Hepatic stellate cell (primary cell): ENCODE data around the gene TMEM170B.
A peak's percentile ranks its signal among the peaks of the same experiment; 100 is the strongest.

Experiments
- DNase-seq: peaks from one replicate; pipeline ENCODE4 v3.0.0; 2011; ENCODE audit warnings: low spot score

The TMEM170B gene, protein sequence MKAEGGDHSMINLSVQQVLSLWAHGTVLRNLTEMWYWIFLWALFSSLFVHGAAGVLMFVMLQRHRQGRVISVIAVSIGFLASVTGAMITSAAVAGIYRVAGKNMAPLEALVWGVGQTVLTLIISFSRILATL

GRCh38 chr6:11537229-11538051 lies at the start of gene TMEM170B:
TSS of gene TMEM170B (plus strand) at chr6:11537749. CDS start at chr6:11538278, 529 bp downstream.
- DNase-seq, result peak; percentile 89

GRCh38 chr6:11490996-11491395 lies 46.6 kb upstream of the TMEM170B start:
- no peak for DNase-seq

DNA sequence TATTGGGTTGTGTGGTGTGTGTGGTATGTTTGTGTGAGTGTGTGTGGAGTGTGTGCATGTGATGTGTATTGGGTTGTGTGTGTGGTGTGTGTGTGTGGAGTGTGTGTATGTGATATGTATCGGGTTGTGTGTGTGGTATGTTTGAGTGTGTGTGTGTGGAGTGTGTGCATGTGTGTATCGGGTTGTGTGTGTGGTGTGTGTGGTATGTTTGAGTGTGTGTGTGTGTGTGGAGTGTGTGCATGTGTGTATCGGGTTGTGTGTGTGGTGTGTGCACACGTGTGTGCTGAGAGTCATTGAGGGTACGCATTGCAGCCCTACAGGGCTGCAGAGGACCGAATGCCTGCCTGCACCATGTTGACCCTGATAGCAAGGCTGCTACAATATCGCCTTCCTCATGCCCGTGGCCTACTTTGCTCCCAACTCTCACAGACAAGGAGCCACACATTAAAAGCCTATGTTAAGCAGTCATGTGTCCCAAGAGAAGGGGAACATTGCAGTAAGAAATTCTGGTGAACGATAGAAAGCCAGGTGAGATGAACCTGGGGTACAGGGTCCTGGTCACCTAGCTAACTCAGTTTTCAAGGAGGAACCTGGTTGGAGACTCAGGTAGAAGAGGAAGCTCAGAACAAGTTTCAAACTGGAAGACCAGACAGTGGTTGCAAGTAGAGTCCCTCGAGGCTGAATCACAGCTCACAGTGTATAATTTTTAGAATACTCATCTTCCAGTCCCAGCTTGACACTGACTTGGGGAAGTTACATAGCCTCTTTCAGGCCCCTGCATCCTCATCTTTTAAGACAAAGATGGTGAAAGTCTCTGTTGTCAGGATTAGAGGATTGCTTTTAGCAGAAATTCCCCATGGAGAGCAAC lies 45.7 kb upstream of the TMEM170B start:
- no peak for DNase-seq

DNA sequence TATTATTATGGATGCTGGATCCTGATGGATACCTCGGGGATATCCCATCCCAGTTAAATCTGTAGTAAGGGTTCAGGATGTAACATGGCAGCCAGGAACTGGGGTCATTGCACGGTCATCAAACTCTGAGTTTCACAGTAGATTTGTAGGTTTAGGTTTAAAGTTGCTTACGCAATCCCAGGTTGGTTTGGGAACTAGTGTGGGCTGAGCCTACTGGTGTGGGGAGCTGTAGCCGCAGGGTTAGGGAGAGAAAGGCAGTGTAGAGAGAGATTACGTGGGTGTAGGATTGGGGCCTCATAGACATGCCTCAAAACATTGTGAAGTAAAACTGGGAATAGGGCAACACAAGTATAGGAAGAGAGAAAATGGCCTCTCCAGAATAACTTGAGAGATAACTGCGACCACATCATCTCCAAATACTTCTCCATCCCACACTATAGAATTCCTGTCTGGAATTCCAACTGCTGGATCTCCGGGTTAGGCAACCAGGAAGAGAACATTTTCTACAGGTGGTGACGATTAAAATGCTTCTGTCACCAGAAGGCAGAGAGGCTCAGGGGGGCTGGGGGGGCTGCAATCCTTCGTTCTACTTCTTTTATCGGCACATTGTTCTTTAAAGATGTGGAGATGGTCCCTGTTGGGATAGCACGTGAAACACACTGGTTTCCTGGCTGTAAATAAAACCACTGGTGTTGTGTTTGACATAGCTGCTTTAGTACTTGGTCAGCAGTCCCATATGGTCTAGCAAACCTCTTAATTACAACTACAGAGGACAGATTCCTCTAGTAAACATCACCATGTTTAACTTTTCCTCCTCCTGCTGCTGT lies 44.9 kb upstream of the TMEM170B start:
- no peak for DNase-seq

- DNase-seq, result no peak
Measured at GRCh38 chr6:11493974-11494373, 43.6 kb upstream of the TMEM170B start.

DNA sequence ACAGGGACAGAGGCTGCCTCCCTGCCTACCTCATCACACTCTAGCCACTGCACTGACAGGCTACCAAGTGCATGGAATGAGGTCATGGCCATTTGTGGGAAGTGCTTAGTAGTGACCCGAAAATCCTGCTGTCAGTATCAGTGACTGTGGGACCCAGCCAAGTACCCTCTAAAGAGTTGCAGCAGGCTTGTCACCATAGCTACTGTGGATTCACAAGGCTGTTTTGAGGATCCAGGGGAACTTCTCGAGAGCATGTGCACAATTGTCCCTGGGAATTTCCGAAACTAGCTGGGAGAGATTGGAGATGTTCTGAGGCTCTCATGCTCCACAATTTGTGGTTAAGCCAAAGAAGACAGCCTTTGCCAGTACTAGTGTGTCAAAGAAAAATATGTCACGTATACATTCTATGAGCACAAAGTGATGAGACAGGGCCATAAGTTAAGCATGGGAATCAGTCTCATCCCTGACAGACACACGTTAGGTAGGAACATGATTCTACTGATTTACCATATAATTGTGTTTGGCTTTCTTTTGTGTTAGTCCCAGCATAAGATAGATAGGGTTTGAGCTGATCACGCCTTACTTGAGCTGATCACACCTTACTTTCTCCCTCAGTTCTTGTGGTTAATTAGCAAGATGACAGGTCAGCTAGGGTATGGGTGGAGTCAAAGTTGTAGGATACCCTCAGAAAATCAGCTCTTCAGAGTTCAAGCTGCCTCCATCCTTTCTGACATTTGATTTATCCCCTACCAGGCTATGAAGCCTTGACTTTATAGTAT lies 42.6 kb upstream of the TMEM170B start:
- no peak for DNase-seq

DNA sequence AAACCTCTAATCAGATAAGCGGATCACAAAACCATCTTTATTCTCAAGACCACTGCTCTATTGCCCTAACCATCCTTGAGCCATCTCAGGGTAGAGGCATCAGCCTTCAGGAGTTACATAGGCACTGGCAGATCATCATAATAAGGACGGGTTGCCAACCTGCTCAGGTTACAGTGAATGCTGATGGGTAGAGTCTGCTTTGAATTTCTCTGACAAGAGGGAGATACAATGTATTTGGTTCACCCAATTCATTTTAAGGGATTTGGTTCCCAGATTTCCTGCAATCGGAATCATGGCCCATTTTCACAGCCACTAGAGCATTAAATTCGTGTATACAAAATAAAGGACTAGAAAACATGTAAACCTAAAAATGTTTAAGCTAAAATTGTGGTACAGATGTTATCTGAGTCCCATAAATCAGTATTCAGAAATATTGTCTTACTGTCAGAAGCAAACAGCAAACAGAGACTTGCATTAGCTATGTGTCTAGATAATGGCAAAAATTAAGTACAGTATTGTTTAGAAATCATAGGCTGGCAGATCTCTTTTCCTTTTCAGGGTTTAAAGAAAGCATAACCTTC lies 41.9 kb upstream of the TMEM170B start:
- no peak for DNase-seq

GRCh38 chr6:11496152-11497060 lies 41.1 kb upstream of the TMEM170B start:
- peak; percentile 62 for DNase-seq

GRCh38 chr6:11497107-11497506 lies 40.4 kb upstream of the TMEM170B start:
- DNase-seq, result no peak

DNA sequence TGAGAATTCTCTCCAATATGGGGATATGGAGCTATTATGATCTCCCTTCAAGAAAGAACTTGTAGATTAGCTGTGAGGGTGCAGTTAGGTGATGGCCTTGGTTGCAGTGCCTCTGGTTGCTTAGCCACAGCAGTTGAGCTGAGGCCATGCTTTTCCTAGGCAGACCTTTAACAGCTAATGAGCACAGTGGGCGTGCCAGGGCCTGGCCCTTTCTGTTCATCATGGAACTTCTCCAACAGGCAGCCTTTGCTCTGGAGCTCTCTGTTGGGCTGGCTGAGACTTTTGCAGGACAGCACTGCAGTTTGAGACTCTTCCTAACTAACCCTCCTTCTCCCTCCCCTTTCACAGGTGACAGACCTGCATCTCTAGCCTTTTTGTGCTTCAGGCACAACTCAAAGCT lies 39.7 kb upstream of the TMEM170B start:
- no peak for DNase-seq

DNA sequence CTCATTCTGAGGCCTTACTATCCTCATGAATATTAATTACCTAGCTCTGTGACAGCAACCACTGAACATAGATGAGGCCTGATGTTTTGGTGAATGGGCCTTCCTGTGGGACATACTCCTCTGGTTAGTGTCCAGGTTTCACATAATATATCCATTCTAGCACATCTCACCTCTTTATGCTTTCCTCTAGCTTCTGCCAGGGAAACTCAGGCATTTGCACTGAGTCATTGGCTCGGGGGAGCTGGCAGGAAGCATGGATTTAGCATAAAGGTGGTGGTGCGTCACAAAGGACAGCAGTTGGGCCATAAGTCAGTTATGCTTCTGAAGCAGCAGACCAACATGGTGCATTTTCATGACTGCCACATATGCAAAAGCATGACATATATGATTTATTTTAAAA lies 37.5 kb upstream of the TMEM170B start:
- DNase-seq, result peak; percentile 18

DNA sequence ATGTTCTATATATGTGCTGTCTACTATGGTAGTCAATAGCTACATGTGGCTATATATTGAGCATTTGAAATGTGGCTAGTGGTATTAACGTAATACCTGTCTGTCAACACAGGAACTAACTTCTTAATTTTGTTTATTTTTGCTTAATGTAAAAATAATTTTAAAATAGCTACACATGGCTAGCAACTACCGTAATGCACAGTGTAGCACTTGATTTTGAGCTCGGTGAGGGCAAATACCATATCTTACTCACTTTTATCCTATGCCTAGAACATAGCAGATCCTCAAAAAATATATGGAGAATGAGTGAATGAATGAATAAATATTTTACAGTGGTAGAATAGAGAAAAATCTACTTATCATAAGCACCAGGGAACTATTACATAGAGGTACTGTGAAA lies 28.1 kb upstream of the TMEM170B start:
- no peak for DNase-seq

- no peak for DNase-seq
Measured at GRCh38 chr6:11514672-11515071, 22.9 kb upstream of the TMEM170B start.

GRCh38 chr6:11515763-11516162 lies 21.8 kb upstream of the TMEM170B start:
- DNase-seq, result no peak

DNA sequence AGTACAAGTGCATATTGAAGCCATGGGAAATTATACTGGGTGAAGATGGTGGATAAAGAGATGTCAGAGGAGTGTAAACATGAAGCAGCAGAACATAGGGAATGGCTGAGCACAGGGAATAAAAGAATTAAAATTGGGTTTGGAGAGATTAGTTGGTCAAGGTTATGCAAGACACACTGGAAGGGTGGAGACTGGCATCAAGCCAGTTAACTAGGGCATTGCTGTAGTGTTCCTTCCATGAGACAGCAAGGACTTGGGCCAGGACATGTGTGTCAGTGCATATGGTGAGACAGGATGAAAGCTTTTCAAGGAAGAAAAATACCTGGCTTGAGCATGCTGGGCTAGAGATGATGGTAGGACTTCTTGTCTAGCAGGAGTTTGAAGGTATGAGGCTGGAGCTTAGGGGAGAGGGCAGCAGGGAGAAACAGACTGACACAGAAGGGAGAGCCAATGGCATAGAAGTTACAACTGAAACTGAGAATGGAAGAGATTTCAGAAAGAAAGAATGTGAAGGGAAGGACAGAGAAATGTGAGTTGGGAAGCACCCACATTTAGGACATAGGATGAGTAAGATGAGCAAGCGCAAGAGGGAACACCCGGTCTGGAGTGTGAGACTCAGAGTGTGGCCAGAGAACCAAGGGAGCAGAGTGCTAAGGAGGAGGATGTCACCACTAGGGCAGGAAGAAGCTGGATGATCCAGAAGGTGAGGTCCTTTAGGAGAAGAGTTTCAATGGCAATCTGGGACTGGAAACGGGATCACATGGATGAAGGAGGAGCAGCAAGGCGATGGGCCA lies 14.5 kb upstream of the TMEM170B start:
- DNase-seq, result no peak

- DNase-seq, result no peak
Measured at GRCh38 chr6:11525468-11526155, 11.9 kb upstream of the TMEM170B start.

GRCh38 chr6:11526156-11526505 lies 11.4 kb upstream of the TMEM170B start:
- DNase-seq, result no peak

GRCh38 chr6:11527274-11527870 lies 10.2 kb upstream of the TMEM170B start:
- DNase-seq, result no peak
